Measurements from ENCODE around the gene TSHB.

TSHB gene

GRCh38 chr1:115071012-115071664 lies 41.5 kb downstream of the TSHB start:
- DNase-seq (ENCODE audit: extremely low spot score) = no peak
- POLR2A ChIA-PET = no interaction called here
- no peak for TF ChIP-seq CTCF (IDR thresholded peaks at IDR 0.05; ENCODE audit: control extremely low read depth, extremely low read depth, low read depth, missing control alignments)
- CTCF ChIA-PET = interaction anchor here (0.9 to 3.4 kb wide), 4 partner anchors 10 to 636 kb away, joined by 3 to 15 read pairs (median 4); no protein-coding TSS in a partner anchor

DNA sequence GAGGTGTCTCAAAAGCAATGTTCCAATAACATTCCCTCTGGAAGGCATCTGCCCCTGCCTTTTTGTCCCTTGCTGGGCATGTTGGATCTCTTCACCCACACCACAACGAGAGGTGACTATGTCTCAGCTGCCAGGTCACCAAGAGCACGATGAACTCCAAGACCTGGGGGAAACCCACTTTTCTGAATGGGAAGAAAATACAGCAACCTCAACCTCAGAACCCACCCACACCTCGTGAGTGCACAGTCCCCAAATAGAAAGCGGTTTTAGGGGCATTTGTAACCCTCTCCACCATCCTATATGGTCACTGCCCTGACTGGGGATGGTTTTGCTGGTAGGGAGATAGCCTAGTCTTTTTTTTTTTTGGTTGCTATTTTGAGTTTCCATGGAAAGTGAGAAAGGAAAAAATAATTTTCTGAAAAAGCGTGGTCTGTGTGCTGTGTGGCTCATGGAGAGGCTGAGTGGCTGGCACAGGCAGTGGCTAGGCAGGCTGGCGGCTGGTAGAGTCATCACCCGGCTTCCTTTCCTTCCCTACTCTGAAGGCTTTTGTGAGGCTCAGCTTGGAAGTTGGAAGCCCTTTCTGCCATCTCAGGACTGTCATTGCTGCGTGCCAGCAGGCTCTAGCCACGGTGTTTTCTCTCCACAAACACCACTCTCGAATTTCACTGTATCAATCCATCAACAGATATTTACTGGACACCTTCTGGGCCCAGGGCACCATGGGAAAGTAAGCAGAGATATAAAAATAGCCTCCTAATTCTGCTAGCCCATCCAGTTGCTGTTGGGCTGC lies 43.9 kb downstream of the TSHB start:
- ChIA-PET POLR2A (no interaction called here), CTCF (interaction anchor here (3.4 kb wide), 1 partner anchor 21 kb away, joined by 15 read pairs; no protein-coding TSS in a partner anchor)
- no peak for DNase-seq (ENCODE audit: extremely low spot score)
- no peak for TF ChIP-seq CTCF (IDR thresholded peaks at IDR 0.05; ENCODE audit: control extremely low read depth, extremely low read depth, low read depth, missing control alignments)

DNA sequence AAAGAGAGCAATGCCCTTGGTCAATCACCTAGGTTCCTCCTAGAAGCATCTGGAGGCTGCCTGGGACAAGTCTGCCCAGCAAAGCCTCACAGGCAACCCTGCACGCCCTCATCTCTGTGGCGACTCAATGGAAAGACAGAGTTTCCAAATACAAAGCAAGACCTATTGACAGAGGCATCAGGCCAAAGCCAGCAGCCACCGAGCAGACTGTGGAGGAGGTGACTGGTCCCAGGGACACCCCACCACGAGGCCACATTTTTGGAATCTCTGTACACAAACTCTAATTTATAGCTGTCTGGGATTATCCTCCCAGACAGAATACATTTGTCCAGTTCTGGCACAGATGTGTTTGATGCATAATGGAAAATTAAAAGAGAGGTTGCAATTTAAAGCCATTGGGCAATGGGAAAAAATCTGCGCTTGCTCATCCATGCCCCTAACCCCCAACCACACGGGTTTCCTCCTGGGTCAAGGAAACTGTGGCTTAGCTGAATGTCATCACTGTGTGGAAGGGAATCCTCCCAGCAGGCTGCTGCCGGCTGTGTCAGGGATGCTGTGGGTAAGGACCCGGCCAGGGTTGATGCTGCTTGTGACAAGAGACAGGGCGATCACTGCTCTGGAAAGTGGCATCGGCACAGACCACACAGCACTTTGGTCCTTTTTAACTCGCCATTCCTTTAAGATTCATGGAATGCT lies 45.4 kb downstream of the TSHB start:
- no peak for TF ChIP-seq CTCF (IDR thresholded peaks at IDR 0.05; ENCODE audit: control extremely low read depth, extremely low read depth, low read depth, missing control alignments)
- ChIA-PET POLR2A (no interaction called here), CTCF (no interaction called here)
- DNase-seq (ENCODE audit: extremely low spot score) = no peak

GRCh38 chr1:115076384-115076915 lies 46.8 kb downstream of the TSHB start:
- ChIA-PET CTCF (interaction anchor here (1.3 kb wide), 1 partner anchor 61 kb away, joined by 4 read pairs; no protein-coding TSS in a partner anchor), POLR2A (no interaction called here)
- DNase-seq (ENCODE audit: extremely low spot score) = no peak
- TF ChIP-seq CTCF (IDR thresholded peaks at IDR 0.05; ENCODE audit: control extremely low read depth, extremely low read depth, low read depth, missing control alignments) = no peak

DNA sequence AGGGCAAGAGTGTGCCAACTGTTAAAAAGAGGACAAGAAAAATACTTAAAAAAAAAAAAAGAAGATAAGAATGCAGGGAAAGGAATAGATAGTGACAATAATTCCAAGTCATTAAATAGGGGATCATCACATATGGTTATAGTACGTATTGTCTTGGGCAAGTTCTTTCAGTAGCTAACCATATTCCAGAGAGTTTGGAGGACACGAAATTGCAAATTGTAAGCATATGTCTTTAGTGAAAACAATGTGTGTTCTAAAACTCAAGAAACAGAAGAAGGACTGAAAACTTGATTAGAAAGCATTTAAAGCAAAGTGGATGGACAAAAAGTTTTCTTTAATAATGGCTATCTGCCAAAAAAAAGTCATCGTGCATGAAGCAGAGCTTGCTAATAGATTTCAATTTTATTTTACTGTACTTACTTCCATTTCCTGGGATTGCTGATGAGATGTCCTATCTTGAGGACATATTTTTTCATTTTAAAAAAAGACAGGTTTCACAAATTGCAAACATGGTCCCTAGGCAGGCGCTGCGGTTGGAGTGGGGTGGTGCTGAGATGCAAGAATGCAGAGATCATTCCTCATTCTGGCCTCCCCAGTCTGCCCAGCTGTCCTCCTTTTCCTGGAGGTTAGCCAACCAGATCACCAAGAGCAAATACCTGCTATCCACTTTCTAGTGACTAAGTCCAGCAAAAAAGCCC lies 47.8 kb downstream of the TSHB start:
- CTCF ChIA-PET = interaction anchor here (1.3 to 1.7 kb wide), 3 partner anchors 11 to 60 kb away, joined by 3 to 6 read pairs (median 4); no protein-coding TSS in a partner anchor
- TF ChIP-seq CTCF (IDR thresholded peaks at IDR 0.05; ENCODE audit: control extremely low read depth, extremely low read depth, low read depth, missing control alignments) = no peak
- POLR2A ChIA-PET = no interaction called here
- no peak for DNase-seq (ENCODE audit: extremely low spot score)

GRCh38 chr1:115077984-115078330 lies 48.3 kb downstream of the TSHB start:
- DNase-seq (ENCODE audit: extremely low spot score) = no peak
- CTCF ChIA-PET = interaction anchor here (1.3 to 1.7 kb wide), 2 partner anchors 11 to 26 kb away, joined by 3 to 6 read pairs; no protein-coding TSS in a partner anchor
- POLR2A ChIA-PET = no interaction called here
- TF ChIP-seq CTCF (IDR thresholded peaks at IDR 0.05; ENCODE audit: control extremely low read depth, extremely low read depth, low read depth, missing control alignments) = no peak
